GM12878 (cell line): Measurements from ENCODE around the gene COQ6. TPM values are rescaled to one million over a fixed set of nuclear protein-coding genes. Genes with fewer than 3 reads are reported as not detected.

Source experiments
- ATAC-seq: fragments of 200-7000 bp; cut with Tn5 transposase; 3 replicates; pipeline ENCODE4 v1.9.1; 2020; ENCODE audit warnings: mild to moderate bottlenecking, moderate library complexity
- BruUV-seq: library from RNA; stranded (reverse); fragments of 400-500 nt; replicated peaks from 2 replicates; lab custom pipeline; 2021; lab: Mats Ljungman, UMichigan
- CTCF ChIA-PET: fragments of 300-600 bp; sonication (Branson Sonifier 250); formaldehyde crosslinking; extraction: SDS; loops from one replicate; lab custom pipeline; 2021; ENCODE audit warnings: inconsistent platforms; lab: Yijun Ruan, JAX
- POLR2A ChIA-PET: fragments of 350-600 bp; formaldehyde crosslinking; extraction: SDS; loops from one replicate; lab custom pipeline; 2021; ENCODE audit warnings: inconsistent platforms; lab: Charles Lee
- RAD21 ChIA-PET: fragments of 300-600 bp; sonication (Branson Sonifier 250); formaldehyde crosslinking; loops from one replicate; lab custom pipeline; 2023; ENCODE audit warnings: antibody characterized with exemption; ENCODE audit not compliant: unreplicated experiment; lab: Charles Lee
- SMC1A ChIA-PET: fragments of 300-600 bp; sonication (Branson Sonifier 250); formaldehyde crosslinking; loops from one replicate; lab custom pipeline; 2023; ENCODE audit not compliant: unreplicated experiment, uncharacterized antibody; lab: Charles Lee
- DNase-seq: peaks from one replicate; pipeline ENCODE4 v3.0.0-alpha.2; 2011; ENCODE audit warnings: low read depth, low spot score
- FAIRE-seq: peaks from 3 replicates; lab custom pipeline; 2011; peaks lifted over from hg19 to GRCh38; lab: Jason Lieb, UNC
- H2AFZ ChIP-seq: 2 replicates; pipeline ENCODE4 v1.6.0; 2011; ENCODE audit warnings: low read depth, low read length, control low read depth; ENCODE audit not compliant: control insufficient read depth
- H3K27ac ChIP-seq: 2 replicates; pipeline ENCODE4 v1.5.1; 2011; ENCODE audit warnings: control low read depth; ENCODE audit not compliant: control insufficient read depth, insufficient read depth
- H3K27me3 ChIP-seq, 2 experiments: replicated peaks in 1 of 2; 2 replicates each; pipeline versions ENCODE4 v1.6.0 to v1.6.1; 2011; ENCODE audit warnings: low read length in 1 of 2; ENCODE audit not compliant: control insufficient read depth in 2 of 2, insufficient read depth in 2 of 2
- H3K36me3 ChIP-seq, 2 experiments: 2 replicates each; pipeline ENCODE4 v1.5.1; 2011; ENCODE audit warnings: low read length in 1 of 2; ENCODE audit not compliant: control insufficient read depth in 2 of 2, insufficient read depth in 2 of 2
- H3K4me1 ChIP-seq: 2 replicates; pipeline ENCODE4 v1.6.1; 2011; ENCODE audit warnings: mild to moderate bottlenecking, low read length, moderate library complexity, mixed read lengths; ENCODE audit not compliant: control insufficient read depth, insufficient read depth
- H3K4me2 ChIP-seq: 2 replicates; pipeline ENCODE4 v1.6.0; 2011; ENCODE audit warnings: control low read depth; ENCODE audit not compliant: control insufficient read depth, insufficient read depth
- H3K4me3 ChIP-seq: fragments of 200-600 bp; sonication (generic); 2 replicates; pipeline ENCODE4 v1.5.1; 2016
- H3K79me2 ChIP-seq: 2 replicates; pipeline ENCODE4 v1.6.0; 2011; ENCODE audit warnings: low read length; ENCODE audit not compliant: control insufficient read depth, insufficient read depth
- H3K9ac ChIP-seq: 2 replicates; pipeline ENCODE4 v1.8.0; 2011; ENCODE audit warnings: low read length, control low read depth, mixed read lengths; ENCODE audit not compliant: control insufficient read depth, insufficient read depth
- H3K9me3 ChIP-seq: replicated peaks from 3 replicates; pipeline ENCODE4 v1.5.1; 2011; ENCODE audit warnings: mild to moderate bottlenecking, low read length; ENCODE audit not compliant: control insufficient read depth, insufficient read depth
- H4K20me1 ChIP-seq: 2 replicates; pipeline ENCODE4 v1.6.0; 2011; ENCODE audit not compliant: control insufficient read depth, insufficient read depth
- BCLAF1 ChIP-seq: fragments of 450-650 bp; IDR thresholded peaks from 2 replicates; pipeline ENCODE4 v1.6.1; 2017; ENCODE audit warnings: antibody characterized with exemption, mild to moderate bottlenecking, moderate library complexity
- IKZF1 ChIP-seq: fragments of 450-650 bp; conservative IDR thresholded peaks from 2 replicates; pipeline ENCODE4 v1.6.1; 2017; ENCODE audit warnings: antibody characterized with exemption, mild to moderate bottlenecking
- NFYA ChIP-seq: IDR thresholded peaks from 2 replicates; pipeline ENCODE4 v1.6.1; 2011; ENCODE audit warnings: low read depth, mild to moderate bottlenecking, low read length, improper control_type of control experiment, borderline replicate concordance
- RELA ChIP-seq: fragments of 450-650 bp; IDR thresholded peaks from 2 replicates; pipeline ENCODE4 v1.8.0; 2014; ENCODE audit warnings: borderline replicate concordance; ENCODE audit not compliant: partially characterized antibody
- SMAD5 ChIP-seq: IDR thresholded peaks from 2 replicates; pipeline ENCODE4 v1.6.1; 2016; ENCODE audit warnings: antibody characterized with exemption, low read depth
- ZBTB40 ChIP-seq: fragments of 450-650 bp; IDR thresholded peaks from 2 replicates; pipeline ENCODE4 v1.6.1; 2016; ENCODE audit warnings: mild to moderate bottlenecking, moderate library complexity, borderline replicate concordance
- WGBS: methylation state at CpG from one replicate; pipeline ENCODE4 v1.1.6; 2016; ENCODE audit warnings: low lambda C conversion rate; ENCODE audit not compliant: insufficient replicate concordance, insufficient coverage; ENCODE audit errors: missing lambda C conversion rate; 5-methylcytosine and 5-hydroxymethylcytosine counted together
- in situ Hi-C: fragments of 300-500 bp; cut with MboI; formaldehyde crosslinking; loops from 9 replicates; pipeline ENCODE4 v1.14.3; 2018; ENCODE audit warnings: mixed read lengths
- intact Hi-C: fragments of 100-400 bp; cut with micrococcal nuclease; formaldehyde crosslinking; loops from one replicate; pipeline ENCODE4 v1.14.2; 2022; ENCODE audit not compliant: unreplicated experiment
- polyA plus RNA-seq, 11 experiments: library from polyadenylated mRNA; depleted of rRNA in 4 of 11; unstranded in 6 of 11; stranded (reverse) in 5 of 11; fragments of >200 nt; fragmentation: Nextera tagmentation in 4 of 11; fragmentation: Illumina TruSeq in 1 of 11; extraction: Ambion mirVana in 4 of 11; extraction: Trizol in 1 of 11; gene quantifications; 1 replicate in 1 of 11; 2 replicates in 10 of 11; pipeline versions ENCODE4 v1.2.1 to v1.2.3, GENCODE V29; 2011 to 2016; ENCODE audit warnings: inconsistent platforms in 2 of 11, missing spikeins in 2 of 11, low read depth in 1 of 11
- total RNA-seq, 4 experiments: library from RNA; depleted of rRNA in 3 of 4; stranded (reverse); fragments of >200 nt in 3 of 4; fragmentation: Illumina TruSeq in 1 of 4; extraction: Trizol in 1 of 4; gene quantifications; 2 replicates each; pipeline versions ENCODE4 v1.2.1 to v1.2.3, GENCODE V29; 2013 to 2021

The COQ6 gene
- total and polyA plus RNA-seq, 10 of the 15 experiments (the other 5 are each of a cell fraction or from before 2014, with no cell fraction given), result 5.4 to 45.5 (median 19.1) TPM

GRCh38 chr14:73937012-73937411 is 13.1 kb upstream of the COQ6 start:
- Histone ChIP-seq H3K9ac (no peak overlapping the region), H3K27ac (no peak overlapping the region), H2AFZ (no peak overlapping the region), H3K79me2 (no peaks in the 10 kb centered on the region), H3K4me3 (no peak overlapping the region), H3K4me1 (no peaks in the 10 kb centered on the region), H3K27me3 (no peaks in the 10 kb centered on the region), H4K20me1 (no peaks in the 10 kb centered on the region), H3K9me3 (no peaks in the 10 kb centered on the region), H3K4me2 (no peak overlapping the region), H3K36me3 (peaks cover 3 to 7% of the 10 kb centered on the region in 2 experiments; a peak in 3 of 4 replicates)
- no peak for TF ChIP-seq SMAD5
- TF ChIP-seq NFYA, result no peak
- no peak for TF ChIP-seq RELA
- TF ChIP-seq BCLAF1, result no peak
- TF ChIP-seq IKZF1, result no peak
- TF ChIP-seq ZBTB40, result no peak
- ChIA-PET CTCF (no interaction called here), RAD21 (no interaction called here), POLR2A (no interaction called here), SMC1A (interaction anchor here (1.1 to 1.4 kb wide), 2 partner anchors 10 to 33 kb away, joined by 3 to 4 read pairs; no protein-coding TSS in a partner anchor)
- no TSS peak for BruUV-seq
- FAIRE-seq, result no peak
- in situ Hi-C loops (no loop called here), intact Hi-C loops (no loop called here)
- DNase-seq, result no peak
- WGBS, result 97% methylated on average over 2 of the region's 2 CpGs
- no peak for ATAC-seq
